ENCODE measurements around the gene GRM2.

DNA sequence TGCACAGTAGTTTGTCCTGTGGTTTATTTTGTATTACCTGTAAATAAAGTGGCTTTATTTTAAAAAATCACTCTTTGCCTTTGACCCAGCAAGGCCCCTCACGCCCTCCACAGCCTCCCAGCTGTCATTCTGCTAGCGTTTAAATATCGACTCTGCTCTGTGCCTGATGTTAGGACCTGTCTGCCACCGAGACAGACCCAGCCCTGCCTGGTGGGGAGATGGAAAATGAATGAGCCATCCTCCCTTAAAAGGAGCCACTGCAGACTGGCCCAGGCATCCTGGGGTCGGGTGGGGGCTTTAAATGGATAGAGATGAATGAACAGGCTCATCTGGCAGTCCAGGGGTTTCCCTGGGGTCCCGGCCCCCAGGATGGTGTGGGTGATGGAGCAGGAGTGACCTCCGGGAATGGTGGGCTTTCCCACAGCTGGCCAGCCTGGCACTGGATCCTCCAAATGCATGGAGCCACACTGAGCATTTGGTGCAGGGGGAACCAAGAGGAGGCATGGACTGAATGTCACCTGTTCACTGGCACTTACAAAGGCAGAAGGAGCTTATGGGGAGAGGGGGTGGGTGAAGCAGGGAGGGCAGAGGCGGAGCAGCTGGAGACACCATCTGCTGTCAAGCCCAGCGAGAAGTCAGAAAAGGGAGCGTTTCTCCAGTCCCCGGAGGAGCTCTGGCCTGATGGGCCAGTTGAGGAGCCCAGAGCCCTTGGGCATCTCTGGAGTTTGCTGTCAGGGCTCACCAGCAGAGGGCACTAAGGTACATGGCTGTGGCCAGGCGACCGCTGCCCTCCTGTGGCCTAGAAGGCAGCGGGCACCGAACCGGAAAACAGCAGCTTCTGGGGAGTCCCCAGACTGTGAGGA is 11.9 kb downstream of the GRM2 start:
- TF ChIP-seq ZNF384 (IDR thresholded peaks at IDR 0.05) (no peak), TARDBP (IDR thresholded peaks at IDR 0.05) (no peak), SP1 (IDR thresholded peaks at IDR 0.05) (no peak), FOXA1 (IDR thresholded peaks at IDR 0.05) (no peak), BHLHE40 (IDR thresholded peaks at IDR 0.05; ENCODE audit: borderline replicate concordance) (no peak), SUZ12 (IDR thresholded peaks at IDR 0.05) (no peak), ELF4 (IDR thresholded peaks at IDR 0.05) (no peak)
